Activated CD4-positive, alpha-beta T cell treated with anti-CD3 and anti-CD28 coated beads, Interleukin-2, amount 50 U/mL, for 24 hours (primary cell): ENCODE results near the gene PSENEN.

Source experiments
- DNase-seq, 2 donors: peaks; one replicate each; pipeline ENCODE4 v3.0.0-alpha.2; 2020; ENCODE audit warnings: low read depth in 1 of 2, low spot score in 1 of 2

The PSENEN gene

GRCh38 chr19:35745328-35746086, at the start of gene PSENEN, which contains the start of gene U2AF1L4:
Gene PSENEN, plus strand, starts transcription at chr19:35745651. Its CDS starts 280 bp downstream, at chr19:35745931.
Gene U2AF1L4, minus strand, starts transcription at chr19:35745418. Its CDS starts 27 bp downstream, at chr19:35745391.
- peak; percentile 85 to 95 for DNase-seq

GRCh38 chr19:35695895-35696422, 49.5 kb upstream of the PSENEN start:
- DNase-seq, result no peak

- DNase-seq, result no peak
Observed at GRCh38 chr19:35696835-35697234, 48.6 kb upstream of the PSENEN start.

- DNase-seq, result peak; percentile 70 to 93
Observed at GRCh38 chr19:35702223-35703012, 43.0 kb upstream of the PSENEN start.

- no peak for DNase-seq
Observed at GRCh38 chr19:35703343-35703742, 42.1 kb upstream of the PSENEN start.

- no peak for DNase-seq
Observed at GRCh38 chr19:35704218-35704617, 41.2 kb upstream of the PSENEN start, which contains the start of gene ZBTB32. Gene ZBTB32, plus strand, starts transcription at chr19:35704558. Its CDS starts 10,069 bp downstream, at chr19:35714627.

- DNase-seq, result no peak
Observed at GRCh38 chr19:35708391-35708790, 37.1 kb upstream of the PSENEN start.

- DNase-seq, result peak; percentile 40 to 73
Observed at GRCh38 chr19:35710784-35711723, 34.4 kb upstream of the PSENEN start.

- DNase-seq, result peak; percentile 46 to 66
Observed at GRCh38 chr19:35712567-35713505, 32.6 kb upstream of the PSENEN start.

GRCh38 chr19:35713506-35713850, 32.0 kb upstream of the PSENEN start:
- no peak for DNase-seq

- DNase-seq, result no peak
Observed at GRCh38 chr19:35713904-35714495, 31.5 kb upstream of the PSENEN start.

GRCh38 chr19:35714601-35715354, 30.7 kb upstream of the PSENEN start:
- DNase-seq, result no peak

- no peak for DNase-seq
Observed at GRCh38 chr19:35715355-35715809, 30.1 kb upstream of the PSENEN start.

- no peak for DNase-seq
Observed at GRCh38 chr19:35715981-35716800, 29.3 kb upstream of the PSENEN start.

GRCh38 chr19:35716801-35717664, 28.4 kb upstream of the PSENEN start:
- DNase-seq, result peak; percentile 62 to 97

GRCh38 chr19:35717665-35718344, 27.6 kb upstream of the PSENEN start, which contains the start of gene KMT2B:
Gene KMT2B, plus strand, starts transcription at chr19:35718003. Its CDS starts 16 bp downstream, at chr19:35718019.
- peak in 1 of 2 donors; percentile 83 for DNase-seq
